ENCODE results near the gene RAP2A. TPM values are rescaled to one million over a fixed set of nuclear protein-coding genes. Genes with fewer than 3 reads are reported as not detected.

Gene RAP2A
- total RNA-seq, 1 experiment from 2014 or later, result 33.4 TPM

GRCh38 chr13:97466722-97467121, 32.8 kb downstream of the RAP2A start:
- BruUV-seq (replicated peaks), result no TSS peak
- no peak for TF ChIP-seq CTCF (IDR thresholded peaks at IDR 0.05; ENCODE audit: unreplicated experiment)
- Mint-ChIP-seq H3K27ac (ENCODE audit: low read depth, unreplicated experiment) (no peak overlapping the region), H3K4me1 (ENCODE audit: insufficient read depth, unreplicated experiment) (no peaks in the 10 kb centered on the region), H3K9me3 (ENCODE audit: unreplicated experiment) (no peaks in the 10 kb centered on the region), H3K27me3 (ENCODE audit: insufficient read depth, unreplicated experiment) (no peaks in the 10 kb centered on the region), H3K4me3 (ENCODE audit: unreplicated experiment) (no peak overlapping the region), H3K36me3 (ENCODE audit: insufficient read depth, unreplicated experiment) (peaks cover 7% of the 10 kb centered on the region)
- DNase-seq (ENCODE audit: unreplicated experiment), result no peak
- ChIA-PET POLR2A (no interaction called here), CTCF (interaction anchor here (0.6 to 1.8 kb wide), 2 partner anchors 341 to 874 kb away, joined by 4 read pairs; no protein-coding TSS in a partner anchor)
- intact Hi-C loops (cut with micrococcal nuclease), result no loop called here

DNA sequence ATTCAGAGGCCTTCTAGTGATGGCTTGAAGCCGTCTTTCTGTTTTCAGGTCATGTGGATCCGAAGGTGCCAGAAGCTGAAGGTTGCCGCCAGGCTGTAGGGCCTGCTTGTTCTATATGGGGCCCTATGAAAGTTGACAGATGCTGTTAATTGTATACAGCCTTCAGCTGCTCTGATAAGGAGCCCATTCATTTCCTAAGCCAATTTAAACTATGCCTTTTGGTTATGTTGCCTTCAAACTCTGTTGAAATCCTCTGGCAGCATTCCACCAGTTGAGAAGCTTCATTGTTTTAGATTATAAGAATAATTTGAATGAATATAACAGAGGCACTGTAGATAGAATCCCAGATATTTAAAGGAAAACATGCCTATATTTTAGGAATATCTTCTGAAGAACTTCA, 34.4 kb downstream of the RAP2A start:
- no peak for TF ChIP-seq CTCF (IDR thresholded peaks at IDR 0.05; ENCODE audit: unreplicated experiment)
- intact Hi-C loops (cut with micrococcal nuclease), result no loop called here
- Mint-ChIP-seq H3K4me1 (ENCODE audit: insufficient read depth, unreplicated experiment) (no peaks in the 10 kb centered on the region), H3K27me3 (ENCODE audit: insufficient read depth, unreplicated experiment) (no peaks in the 10 kb centered on the region), H3K27ac (ENCODE audit: low read depth, unreplicated experiment) (no peak overlapping the region), H3K4me3 (ENCODE audit: unreplicated experiment) (no peak overlapping the region), H3K36me3 (ENCODE audit: insufficient read depth, unreplicated experiment) (peaks cover 7% of the 10 kb centered on the region), H3K9me3 (ENCODE audit: unreplicated experiment) (no peaks in the 10 kb centered on the region)
- no TSS peak for BruUV-seq (replicated peaks)
- ChIA-PET CTCF (interaction anchor here (1.2 to 1.3 kb wide), 2 partner anchors 15 to 35 kb away, joined by 4 read pairs; partner anchors contain the start of gene RAP2A), POLR2A (interaction anchor here (0.9 kb wide), 1 partner anchor 36 kb away, joined by 4 read pairs; no protein-coding TSS in a partner anchor)
- DNase-seq (ENCODE audit: unreplicated experiment), result peak; percentile 42

DNA sequence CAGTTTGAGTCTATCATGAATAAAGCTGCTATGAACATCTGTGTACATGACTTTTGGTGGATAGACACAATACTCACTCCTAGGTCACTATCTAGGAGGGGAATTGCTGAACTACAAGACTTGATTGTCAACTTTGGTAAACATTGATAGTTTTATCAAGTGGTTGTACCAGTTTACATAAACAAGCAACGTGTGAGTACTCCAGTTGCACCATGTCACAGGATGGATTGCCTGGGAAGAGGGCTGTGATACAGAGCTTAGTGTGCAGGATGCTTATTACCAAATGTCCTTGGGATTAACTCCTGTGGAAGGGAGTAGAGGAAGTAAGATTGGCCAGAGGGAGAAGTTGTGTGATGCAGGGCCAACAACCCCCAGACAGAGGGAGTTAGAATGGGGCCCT, 37.7 kb downstream of the RAP2A start:
- H3K4me3 Mint-ChIP-seq (ENCODE audit: unreplicated experiment), result no peak overlapping the region
- no peak overlapping the region for H3K27ac Mint-ChIP-seq (ENCODE audit: low read depth, unreplicated experiment)

DNA sequence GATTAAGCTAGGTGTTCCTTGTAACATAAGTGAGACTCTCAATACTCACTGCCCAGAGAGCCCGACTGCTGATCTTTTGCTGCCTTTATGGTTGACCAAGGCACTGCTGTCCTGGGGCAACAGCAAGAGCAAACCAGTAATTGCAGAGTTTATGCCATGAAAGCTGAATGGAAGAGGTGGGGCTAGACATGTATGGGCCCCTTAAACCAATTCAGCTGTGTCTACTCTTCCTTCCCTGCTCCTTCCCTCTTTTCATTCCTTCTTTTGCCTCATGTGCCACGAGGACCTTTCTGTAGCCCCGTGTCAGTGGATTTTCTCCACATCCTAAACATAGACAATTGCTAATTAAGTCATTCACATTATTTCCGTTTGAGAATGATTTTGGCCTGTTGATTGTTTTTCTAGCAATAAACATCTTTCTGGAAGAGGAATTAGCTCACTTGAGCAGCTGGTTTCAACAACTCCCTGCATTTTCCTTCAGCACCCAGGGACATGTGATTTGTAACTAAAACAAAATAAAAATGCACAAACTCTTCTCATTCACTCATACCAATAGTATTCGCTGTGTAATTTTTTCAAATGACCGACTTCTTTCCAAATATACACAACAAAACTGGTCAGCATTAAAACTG, 40.5 kb downstream of the RAP2A start:
- H3K9me3 Mint-ChIP-seq (ENCODE audit: unreplicated experiment), result no peaks in the 10 kb centered on the region
- intact Hi-C loops (cut with micrococcal nuclease), result no loop called here
- H3K36me3 Mint-ChIP-seq (ENCODE audit: insufficient read depth, unreplicated experiment), result peaks cover 7% of the 10 kb centered on the region
- BruUV-seq (replicated peaks), result no TSS peak
- no peaks in the 10 kb centered on the region for H3K4me1 Mint-ChIP-seq (ENCODE audit: insufficient read depth, unreplicated experiment)
- no peaks in the 10 kb centered on the region for H3K27me3 Mint-ChIP-seq (ENCODE audit: insufficient read depth, unreplicated experiment)
- DNase-seq (ENCODE audit: unreplicated experiment), result no peak
- ChIA-PET POLR2A (no interaction called here), CTCF (interaction anchor here (0.8 to 1.2 kb wide), 3 partner anchors 12 to 382 kb away, joined by 3 read pairs; no protein-coding TSS in a partner anchor)
- no peak overlapping the region for H3K27ac Mint-ChIP-seq (ENCODE audit: low read depth, unreplicated experiment)
- no peak overlapping the region for H3K4me3 Mint-ChIP-seq (ENCODE audit: unreplicated experiment)
- TF ChIP-seq CTCF (IDR thresholded peaks at IDR 0.05; ENCODE audit: unreplicated experiment), result no peak

More for the DNA sequence above, 37.7 kb downstream of the RAP2A start:
- BruUV-seq (replicated peaks), result no TSS peak
- DNase-seq (ENCODE audit: unreplicated experiment), result no peak
- H3K36me3 Mint-ChIP-seq (ENCODE audit: insufficient read depth, unreplicated experiment), result peaks cover 7% of the 10 kb centered on the region
- ChIA-PET POLR2A (no interaction called here), CTCF (interaction anchor here (0.5 to 0.9 kb wide), 4 partner anchors 259 to 657 kb away, joined by 3 to 4 read pairs (median 3); no protein-coding TSS in a partner anchor)
- no peaks in the 10 kb centered on the region for H3K27me3 Mint-ChIP-seq (ENCODE audit: insufficient read depth, unreplicated experiment)
- H3K9me3 Mint-ChIP-seq (ENCODE audit: unreplicated experiment), result no peaks in the 10 kb centered on the region
- intact Hi-C loops (cut with micrococcal nuclease), result no loop called here
- no peaks in the 10 kb centered on the region for H3K4me1 Mint-ChIP-seq (ENCODE audit: insufficient read depth, unreplicated experiment)
- TF ChIP-seq CTCF (IDR thresholded peaks at IDR 0.05; ENCODE audit: unreplicated experiment), result no peak
